CD8-positive, alpha-beta memory T cell (primary cell): ENCODE data around the gene RBM20. TPM values are rescaled to one million over a fixed set of nuclear protein-coding genes. Genes with fewer than 3 reads are reported as not detected.
A peak's percentile ranks its signal among the peaks of the same experiment; 100 is the strongest.
"Not testable (repeated sequence)": the region's sequence is repeated elsewhere in the genome, so short reads cannot be mapped to it uniquely, and the experiment has no call there.

Experiments
- CTCF ChIA-PET: fragments of 350-600 bp; sonication (Branson Sonifier 250); formaldehyde crosslinking; loops from one replicate; lab custom pipeline; 2021; ENCODE audit warnings: antibody characterized with exemption; lab: Charles Lee
- POLR2A ChIA-PET: fragments of 350-600 bp; sonication (Branson Sonifier 250); formaldehyde crosslinking; loops from one replicate; lab custom pipeline; 2021; ENCODE audit warnings: antibody characterized with exemption; lab: Charles Lee
- DNase-seq, 5 donors: peaks; one replicate each; pipeline versions ENCODE4 v3.0.0 to v3.0.0-alpha.2; 2020 to 2022; ENCODE audit warnings: mixed read lengths in 1 of 5
- H3K27ac ChIP-seq: one replicate; pipeline ENCODE4 v1.7.0; 2013; ENCODE audit warnings: low read depth, mild to moderate bottlenecking, low read length, moderate library complexity
- H3K27me3 ChIP-seq: 2 replicates; pipeline ENCODE4 v1.7.0; 2013; ENCODE audit warnings: low read length, mild to moderate bottlenecking; ENCODE audit not compliant: insufficient read depth, poor library complexity, severe bottlenecking
- H3K36me3 ChIP-seq: 2 replicates; pipeline ENCODE4 v1.7.0; 2013; ENCODE audit warnings: mild to moderate bottlenecking, low read length, moderate library complexity; ENCODE audit not compliant: insufficient read depth
- H3K4me1 ChIP-seq: 2 replicates; pipeline ENCODE4 v1.7.0; 2013; ENCODE audit warnings: mild to moderate bottlenecking, low read length, moderate library complexity; ENCODE audit not compliant: insufficient read depth
- H3K4me3 ChIP-seq: 2 replicates; pipeline ENCODE4 v1.7.0; 2013; ENCODE audit warnings: mild to moderate bottlenecking, low read length
- H3K9me3 ChIP-seq: 2 replicates; pipeline ENCODE4 v1.7.0; 2013; ENCODE audit warnings: mild to moderate bottlenecking, low read length
- H3K27ac Mint-ChIP-seq, 8 donors: one replicate each; pipeline ENCODE4 v1.8.0; 2020 to 2021; ENCODE audit warnings: mixed read lengths in 8 of 8, mild to moderate bottlenecking in 6 of 8, inconsistent platforms in 3 of 8, moderate library complexity in 3 of 8
- H3K27me3 Mint-ChIP-seq, 2 donors: one replicate each; pipeline ENCODE4 v1.8.0; 2020 to 2021; ENCODE audit warnings: mixed read lengths in 2 of 2, mild to moderate bottlenecking in 1 of 2, moderate library complexity in 1 of 2
- H3K36me3 Mint-ChIP-seq, 3 donors: one replicate each; pipeline ENCODE4 v1.8.0; 2020 to 2021; ENCODE audit warnings: mixed read lengths in 3 of 3, inconsistent platforms in 1 of 3, mild to moderate bottlenecking in 1 of 3
- H3K4me1 Mint-ChIP-seq, 3 donors: one replicate each; pipeline ENCODE4 v1.8.0; 2020 to 2021; ENCODE audit warnings: mixed read lengths in 3 of 3, inconsistent platforms in 1 of 3, mild to moderate bottlenecking in 1 of 3
- H3K4me3 Mint-ChIP-seq, 7 donors: one replicate each; pipeline ENCODE4 v1.8.0; 2020 to 2021; ENCODE audit warnings: mixed read lengths in 7 of 7, mild to moderate bottlenecking in 6 of 7, moderate library complexity in 4 of 7, inconsistent platforms in 2 of 7
- H3K9me3 Mint-ChIP-seq, 5 donors: one replicate each; pipeline ENCODE4 v1.8.0; 2020 to 2022; ENCODE audit warnings: mixed read lengths in 5 of 5, mild to moderate bottlenecking in 3 of 5, moderate library complexity in 2 of 5, inconsistent platforms in 1 of 5
- polyA plus RNA-seq: library from polyadenylated mRNA; unstranded; fragments of 300-500 nt; fragmentation: Illumina TruSeq; gene quantifications from one replicate; pipeline ENCODE4 v1.2.3, GENCODE V29; 2021
- total RNA-seq, 2 experiments: library from RNA; stranded (reverse); gene quantifications; one replicate each; pipeline ENCODE4 v1.2.3, GENCODE V29; 2021

The RBM20 gene
- total and polyA plus RNA-seq, 3 experiments from 2014 or later: 0.07 to 0.09 TPM; not detected in 1

- H3K27me3 ChIP-seq, H3K4me3 Mint-ChIP-seq, H3K27ac ChIP-seq, H3K9me3 Mint-ChIP-seq, H3K27me3 Mint-ChIP-seq, H3K36me3 ChIP-seq, H3K4me1 ChIP-seq, H3K4me3 ChIP-seq, DNase-seq, H3K36me3 Mint-ChIP-seq, POLR2A ChIA-PET, H3K9me3 ChIP-seq: not testable (repeated sequence)
- peaks cover 0 to 18% (median 0%) of the 10 kb centered on the region in 3 donors for H3K4me1 Mint-ChIP-seq
- CTCF ChIA-PET: interaction anchor here (0.9 to 2.1 kb wide), 9 partner anchors 8 to 1861 kb away, joined by 3 to 6 read pairs (median 3); no protein-coding TSS in a partner anchor
- H3K27ac Mint-ChIP-seq: peak overlapping the region in 1 of 8 donors; percentile 71
These were observed 33.4 kb upstream of the RBM20 start for GRCh38 chr10:110610781-110611180.

DNA sequence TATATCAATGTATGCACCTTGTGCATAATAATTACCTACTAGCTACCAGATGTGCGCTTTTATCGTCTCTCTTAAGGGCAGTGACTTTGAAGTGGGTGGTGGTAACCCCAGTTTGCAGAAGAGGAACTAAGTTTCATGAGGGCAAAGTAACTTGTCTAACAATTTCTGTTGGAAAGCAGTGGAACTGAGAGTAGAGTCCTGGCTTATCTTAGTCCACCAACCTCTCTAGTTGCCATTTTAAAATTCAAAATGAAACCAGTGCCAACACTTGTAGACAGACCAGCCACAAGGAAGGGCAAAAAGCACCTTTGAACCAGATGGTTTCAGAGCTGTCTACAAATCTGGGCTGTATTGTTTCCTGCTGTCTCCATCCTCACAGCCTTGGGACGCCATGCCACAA, 32.0 kb upstream of the RBM20 start:
- Mint-ChIP-seq H3K27ac (peak overlapping the region in 1 of 8 donors; percentile 50), H3K9me3 (no peaks in the 10 kb centered on the region), H3K4me3 (peak overlapping the region in 1 of 7 donors; percentile 58), H3K4me1 (peaks cover 0 to 18% (median 0%) of the 10 kb centered on the region in 3 donors), H3K36me3 (peaks cover 0 to 2% (median 0%) of the 10 kb centered on the region in 3 donors), H3K27me3 (no peaks in the 10 kb centered on the region)
- CTCF ChIA-PET: interaction anchor here (1.3 to 2.1 kb wide), 2 partner anchors 60 to 69 kb away, joined by 4 to 5 read pairs; no protein-coding TSS in a partner anchor
- no peak for DNase-seq
- Histone ChIP-seq H3K27me3 (no peaks in the 10 kb centered on the region), H3K4me3 (no peak overlapping the region), H3K27ac (no peak overlapping the region), H3K9me3 (no peaks in the 10 kb centered on the region), H3K4me1 (no peaks in the 10 kb centered on the region), H3K36me3 (no peaks in the 10 kb centered on the region)
- POLR2A ChIA-PET: no interaction called here

DNA sequence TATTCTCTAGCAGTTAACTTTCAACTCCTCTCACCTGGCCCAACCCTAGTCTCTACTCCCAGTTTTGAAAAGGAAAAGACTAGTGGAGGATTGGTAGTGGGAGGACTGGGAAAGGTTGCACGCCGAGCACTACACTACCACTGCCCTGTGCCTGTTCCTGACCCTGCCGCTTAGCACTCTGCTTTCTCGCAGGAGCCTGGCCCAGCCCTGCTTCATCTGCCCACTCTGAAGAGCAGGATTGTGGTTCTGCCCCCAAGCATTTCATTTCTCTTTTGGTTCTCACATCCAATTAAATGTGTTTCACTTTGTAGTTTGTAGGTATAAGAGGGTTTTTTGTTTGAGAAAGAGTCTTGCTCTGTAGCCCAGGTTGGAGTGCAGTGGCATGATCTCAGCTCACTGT, 31.5 kb upstream of the RBM20 start:
- peaks cover 4 to 22% (median 4%) of the 10 kb centered on the region in 3 donors for H3K4me1 Mint-ChIP-seq
- Histone ChIP-seq H3K4me3 (no peak overlapping the region), H3K27ac (no peak overlapping the region), H3K36me3 (no peaks in the 10 kb centered on the region), H3K9me3 (no peaks in the 10 kb centered on the region), H3K27me3 (no peaks in the 10 kb centered on the region), H3K4me1 (no peaks in the 10 kb centered on the region)
- ChIA-PET POLR2A (no interaction called here), CTCF (interaction anchor here (1.3 kb wide), 1 partner anchor 60 kb away, joined by 4 read pairs; no protein-coding TSS in a partner anchor)
- no peak for DNase-seq
- peaks cover 0 to 1% of the 10 kb centered on the region in 2 donors for H3K27me3 Mint-ChIP-seq
- no peaks in the 10 kb centered on the region for H3K9me3 Mint-ChIP-seq
- peak overlapping the region in 1 of 7 donors; percentile 58 for H3K4me3 Mint-ChIP-seq
- H3K36me3 Mint-ChIP-seq: peaks cover 0 to 2% (median 0%) of the 10 kb centered on the region in 3 donors
- H3K27ac Mint-ChIP-seq: no peak overlapping the region

- ChIA-PET POLR2A (no interaction called here), CTCF (interaction anchor here (0.8 to 0.9 kb wide), 2 partner anchors 25 to 59 kb away, joined by 3 read pairs; no protein-coding TSS in a partner anchor)
- H3K9me3 Mint-ChIP-seq: no peaks in the 10 kb centered on the region
- peaks cover 9 to 30% (median 12%) of the 10 kb centered on the region in 3 donors for H3K4me1 Mint-ChIP-seq
- Histone ChIP-seq H3K27ac (no peak overlapping the region), H3K36me3 (no peaks in the 10 kb centered on the region), H3K27me3 (no peaks in the 10 kb centered on the region), H3K4me1 (peaks cover 7% of the 10 kb centered on the region), H3K4me3 (no peak overlapping the region), H3K9me3 (no peaks in the 10 kb centered on the region)
- no peak for DNase-seq
- H3K27me3 Mint-ChIP-seq: peaks cover 0 to 2% of the 10 kb centered on the region in 2 donors
- H3K36me3 Mint-ChIP-seq: no peaks in the 10 kb centered on the region
- peak overlapping the region in 2 of 8 donors; percentile 12 to 47 for H3K27ac Mint-ChIP-seq
- H3K4me3 Mint-ChIP-seq: no peak overlapping the region
These were observed 30.7 kb upstream of the RBM20 start for GRCh38 chr10:110613341-110613995.

GRCh38 chr10:110613996-110614495, 30.1 kb upstream of the RBM20 start:
- Mint-ChIP-seq H3K27me3 (peaks cover 0 to 2% of the 10 kb centered on the region in 2 donors), H3K4me3 (peak overlapping the region in 1 of 7 donors; percentile 5), H3K36me3 (no peaks in the 10 kb centered on the region), H3K9me3 (no peaks in the 10 kb centered on the region), H3K4me1 (peaks cover 9 to 36% (median 14%) of the 10 kb centered on the region in 3 donors), H3K27ac (peak overlapping the region in 1 of 8 donors; percentile 29)
- CTCF ChIA-PET: interaction anchor here (0.8 to 0.9 kb wide), 2 partner anchors 24 to 58 kb away, joined by 3 read pairs; no protein-coding TSS in a partner anchor
- no peaks in the 10 kb centered on the region for H3K9me3 ChIP-seq
- H3K36me3 ChIP-seq: no peaks in the 10 kb centered on the region
- H3K4me1 ChIP-seq: peaks cover 8% of the 10 kb centered on the region
- POLR2A ChIA-PET: no interaction called here
- H3K27me3 ChIP-seq: no peaks in the 10 kb centered on the region
- DNase-seq: no peak
- H3K4me3 ChIP-seq: no peak overlapping the region
- H3K27ac ChIP-seq: no peak overlapping the region

- no peaks in the 10 kb centered on the region for H3K27me3 ChIP-seq
- peaks cover 8% of the 10 kb centered on the region for H3K4me1 ChIP-seq
- Mint-ChIP-seq H3K27me3 (peaks cover 0 to 2% of the 10 kb centered on the region in 2 donors), H3K4me1 (peaks cover 9 to 34% (median 14%) of the 10 kb centered on the region in 3 donors), H3K27ac (peak overlapping the region in 1 of 8 donors; percentile 21), H3K4me3 (no peak overlapping the region), H3K36me3 (no peaks in the 10 kb centered on the region), H3K9me3 (no peaks in the 10 kb centered on the region)
- no peak overlapping the region for H3K27ac ChIP-seq
- ChIA-PET POLR2A (no interaction called here), CTCF (no interaction called here)
- no peaks in the 10 kb centered on the region for H3K9me3 ChIP-seq
- H3K4me3 ChIP-seq: no peak overlapping the region
- DNase-seq: no peak
- H3K36me3 ChIP-seq: no peaks in the 10 kb centered on the region
These were observed 28.9 kb upstream of the RBM20 start for GRCh38 chr10:110615057-110615747.

DNA sequence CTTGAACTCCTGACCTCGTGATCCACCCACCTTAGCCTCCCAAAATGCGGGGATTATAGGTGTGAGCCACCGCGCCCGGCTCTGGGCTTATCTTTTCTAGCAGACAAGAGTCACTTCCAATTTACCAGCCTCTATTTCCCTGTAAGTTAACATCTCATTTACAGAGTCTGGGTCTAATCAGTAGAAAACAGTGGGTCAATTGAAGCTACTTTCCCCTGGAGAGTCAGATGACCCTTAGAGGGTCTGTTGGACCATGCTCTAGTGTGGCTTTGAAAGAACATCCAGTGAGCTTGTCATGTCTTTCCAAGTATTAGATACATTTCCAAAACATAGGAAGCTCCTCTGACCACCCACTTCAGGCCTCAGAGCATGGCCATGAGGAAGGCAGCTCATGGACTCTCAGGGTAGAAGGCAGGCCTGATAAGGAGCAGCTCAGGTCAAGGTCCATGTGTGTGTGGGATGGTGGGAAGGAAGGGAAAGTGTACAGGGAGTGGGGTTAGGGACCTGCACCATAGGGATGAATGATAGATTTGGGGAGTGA, 27.6 kb upstream of the RBM20 start:
- no peak overlapping the region for H3K27ac ChIP-seq
- H3K4me1 Mint-ChIP-seq: peaks cover 9 to 31% (median 14%) of the 10 kb centered on the region in 3 donors
- peak overlapping the region in 3 of 8 donors; percentile 25 to 78 (median 68) for H3K27ac Mint-ChIP-seq
- H3K27me3 ChIP-seq: no peaks in the 10 kb centered on the region
- ChIA-PET POLR2A (no interaction called here), CTCF (interaction anchor here (1.2 kb wide), 1 partner anchor 16 kb away, joined by 3 read pairs; no protein-coding TSS in a partner anchor)
- no peak for DNase-seq
- H3K9me3 ChIP-seq: no peaks in the 10 kb centered on the region
- no peaks in the 10 kb centered on the region for H3K36me3 Mint-ChIP-seq
- no peak overlapping the region for H3K4me3 Mint-ChIP-seq
- H3K36me3 ChIP-seq: no peaks in the 10 kb centered on the region
- H3K4me3 ChIP-seq: no peak overlapping the region
- H3K9me3 Mint-ChIP-seq: peaks cover 0 to 6% (median 0%) of the 10 kb centered on the region in 5 donors
- peaks cover 8% of the 10 kb centered on the region for H3K4me1 ChIP-seq
- peaks cover 0 to 2% of the 10 kb centered on the region in 2 donors for H3K27me3 Mint-ChIP-seq
